IPS-20b (cell line): Measurements from ENCODE around the gene IFRD1.

Experiments
- H3K27ac ChIP-seq: one replicate; pipeline ENCODE4 v1.5.1; 2013; ENCODE audit warnings: low read length
- H3K27me3 ChIP-seq: 2 replicates; pipeline ENCODE4 v1.6.1; 2013; ENCODE audit warnings: mild to moderate bottlenecking, low read length, inconsistent platforms; ENCODE audit not compliant: insufficient read depth
- H3K36me3 ChIP-seq: 2 replicates; pipeline ENCODE4 v1.6.1; 2013; ENCODE audit warnings: low read depth, mild to moderate bottlenecking, inconsistent platforms, low read length, moderate library complexity; ENCODE audit not compliant: insufficient read depth
- H3K4me1 ChIP-seq: 2 replicates; pipeline ENCODE4 v1.6.1; 2013; ENCODE audit warnings: mild to moderate bottlenecking, control low read depth, inconsistent platforms, low read length, moderate library complexity; ENCODE audit not compliant: insufficient read depth
- H3K4me3 ChIP-seq: 2 replicates; pipeline ENCODE4 v1.5.1; 2013; ENCODE audit warnings: mild to moderate bottlenecking, low read length, inconsistent platforms
- H3K9ac ChIP-seq: 2 replicates; pipeline ENCODE4 v1.6.1; 2013; ENCODE audit warnings: low read depth, mild to moderate bottlenecking, inconsistent platforms, low read length, moderate library complexity
- H3K9me3 ChIP-seq: 2 replicates; pipeline ENCODE4 v1.6.1; 2013; ENCODE audit warnings: mild to moderate bottlenecking, low read depth, low read length, inconsistent platforms; ENCODE audit not compliant: insufficient read depth

Gene IFRD1, protein sequence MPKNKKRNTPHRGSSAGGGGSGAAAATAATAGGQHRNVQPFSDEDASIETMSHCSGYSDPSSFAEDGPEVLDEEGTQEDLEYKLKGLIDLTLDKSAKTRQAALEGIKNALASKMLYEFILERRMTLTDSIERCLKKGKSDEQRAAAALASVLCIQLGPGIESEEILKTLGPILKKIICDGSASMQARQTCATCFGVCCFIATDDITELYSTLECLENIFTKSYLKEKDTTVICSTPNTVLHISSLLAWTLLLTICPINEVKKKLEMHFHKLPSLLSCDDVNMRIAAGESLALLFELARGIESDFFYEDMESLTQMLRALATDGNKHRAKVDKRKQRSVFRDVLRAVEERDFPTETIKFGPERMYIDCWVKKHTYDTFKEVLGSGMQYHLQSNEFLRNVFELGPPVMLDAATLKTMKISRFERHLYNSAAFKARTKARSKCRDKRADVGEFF

GRCh38 chr7:112449902-112450806, at the start of gene IFRD1:
IFRD1 (plus strand) TSS chr7:112450460; CDS start chr7:112450689, 229 bp downstream.
- Histone ChIP-seq H3K27me3 (no peaks in the 10 kb centered on the region), H3K4me3 (peak within 1 kb of the TSS; percentile 96), H3K9ac (peak within 1 kb of the TSS; percentile 98), H3K36me3 (peaks cover 15% of the 10 kb centered on the region; the same call in 1 of the 2 replicates), H3K9me3 (no peaks in the 10 kb centered on the region), H3K4me1 (peaks cover 13% of the 10 kb centered on the region; the same call in 1 of the 2 replicates), H3K27ac (peak within 1 kb of the TSS; percentile 95)

DNA sequence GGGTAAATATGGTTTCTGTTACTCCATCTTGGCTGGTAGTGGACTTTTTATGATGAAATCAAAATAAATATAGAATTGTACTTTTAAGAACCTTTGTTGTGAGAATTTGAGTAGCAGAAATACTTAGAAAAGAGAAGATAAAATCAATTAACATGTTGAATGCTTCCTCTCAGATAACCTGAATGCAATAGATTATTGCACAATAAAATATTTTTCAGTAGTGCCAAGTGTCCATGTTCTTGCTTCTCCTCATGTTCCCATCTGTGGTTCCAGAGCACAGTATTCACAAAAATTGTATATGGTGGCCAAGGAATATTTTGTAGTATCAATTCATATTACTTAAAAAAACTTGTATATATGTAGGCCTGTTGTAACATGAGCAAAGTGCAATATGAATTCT, 45.9 kb upstream of the IFRD1 start:
- H3K9ac ChIP-seq, result no peak overlapping the region
- no peaks in the 10 kb centered on the region for H3K9me3 ChIP-seq
- H3K36me3 ChIP-seq, result no peaks in the 10 kb centered on the region
- no peaks in the 10 kb centered on the region for H3K4me1 ChIP-seq
- H3K4me3 ChIP-seq, result no peak overlapping the region
- H3K27me3 ChIP-seq, result no peaks in the 10 kb centered on the region
- no peak overlapping the region for H3K27ac ChIP-seq

GRCh38 chr7:112405286-112405685, 45.0 kb upstream of the IFRD1 start:
- H3K9me3 ChIP-seq, result no peaks in the 10 kb centered on the region
- H3K4me3 ChIP-seq, result no peak overlapping the region
- no peak overlapping the region for H3K9ac ChIP-seq
- no peaks in the 10 kb centered on the region for H3K27me3 ChIP-seq
- H3K27ac ChIP-seq, result no peak overlapping the region
- no peaks in the 10 kb centered on the region for H3K36me3 ChIP-seq
- no peaks in the 10 kb centered on the region for H3K4me1 ChIP-seq

- H3K27me3 ChIP-seq, result no peaks in the 10 kb centered on the region
- no peak overlapping the region for H3K4me3 ChIP-seq
- H3K36me3 ChIP-seq, result no peaks in the 10 kb centered on the region
- no peaks in the 10 kb centered on the region for H3K9me3 ChIP-seq
- H3K9ac ChIP-seq, result no peak overlapping the region
- no peak overlapping the region for H3K27ac ChIP-seq
- no peaks in the 10 kb centered on the region for H3K4me1 ChIP-seq
Measured at GRCh38 chr7:112407261-112407660, 43.0 kb upstream of the IFRD1 start.

DNA sequence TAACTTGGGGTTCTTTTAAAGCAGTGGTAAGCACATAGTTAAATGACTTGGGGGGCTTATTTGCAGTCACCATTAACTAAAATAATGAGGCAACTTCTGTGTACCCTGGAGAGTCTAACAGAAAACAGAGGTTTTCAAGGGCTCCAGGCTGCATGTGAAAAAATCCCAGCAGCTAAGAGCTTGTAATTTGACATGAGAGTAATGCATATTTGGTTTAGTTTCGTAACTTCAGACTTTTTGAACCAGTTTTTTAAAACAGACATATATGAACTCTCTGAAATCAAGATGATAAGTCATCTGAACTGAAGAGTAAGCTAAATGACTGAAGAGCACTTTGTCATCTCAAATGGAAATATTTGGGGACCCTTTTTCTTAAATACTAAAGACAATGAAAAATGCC, 40.2 kb upstream of the IFRD1 start:
- no peaks in the 10 kb centered on the region for H3K36me3 ChIP-seq
- no peak overlapping the region for H3K9ac ChIP-seq
- no peak overlapping the region for H3K27ac ChIP-seq
- no peak overlapping the region for H3K4me3 ChIP-seq
- H3K27me3 ChIP-seq, result no peaks in the 10 kb centered on the region
- no peaks in the 10 kb centered on the region for H3K9me3 ChIP-seq
- no peaks in the 10 kb centered on the region for H3K4me1 ChIP-seq

GRCh38 chr7:112411186-112411795, 39.0 kb upstream of the IFRD1 start:
- Histone ChIP-seq H3K4me1 (no peaks in the 10 kb centered on the region), H3K27me3 (no peaks in the 10 kb centered on the region), H3K4me3 (no peak overlapping the region), H3K9ac (no peak overlapping the region), H3K36me3 (no peaks in the 10 kb centered on the region), H3K9me3 (no peaks in the 10 kb centered on the region), H3K27ac (no peak overlapping the region)

DNA sequence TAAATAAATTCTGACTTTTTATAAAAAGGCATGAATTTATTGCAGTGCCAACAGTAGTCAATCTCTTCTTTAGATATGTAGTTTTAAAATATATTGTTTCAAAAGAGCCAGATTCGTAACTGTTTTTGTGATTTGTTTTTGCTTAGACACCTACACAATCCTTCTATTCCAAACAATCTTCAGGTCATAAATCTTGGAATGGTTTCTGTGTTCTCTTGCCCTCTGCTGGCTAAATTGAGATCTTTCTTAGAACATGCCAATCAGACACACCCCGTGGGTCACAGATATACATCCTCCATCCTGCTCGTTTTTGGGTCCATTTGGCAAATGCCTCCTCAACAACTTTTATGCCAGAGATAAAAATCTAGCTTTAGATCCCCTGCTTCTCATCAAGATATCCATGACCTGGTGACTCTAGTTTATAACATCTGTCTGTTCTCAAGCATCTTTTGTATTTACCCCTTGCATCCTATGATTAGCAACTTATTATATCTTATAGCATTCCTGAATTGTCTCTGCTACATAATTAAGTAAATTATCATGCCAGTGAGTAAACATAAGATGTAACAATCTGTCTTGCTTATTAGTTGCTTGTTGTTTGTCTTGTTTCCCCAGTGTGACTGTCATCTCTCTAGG, 35.3 kb upstream of the IFRD1 start:
- H3K27ac ChIP-seq, result no peak overlapping the region
- no peak overlapping the region for H3K9ac ChIP-seq
- no peaks in the 10 kb centered on the region for H3K4me1 ChIP-seq
- H3K4me3 ChIP-seq, result no peak overlapping the region
- peaks cover 3% of the 10 kb centered on the region; the same call in 1 of the 2 replicates for H3K9me3 ChIP-seq
- no peaks in the 10 kb centered on the region for H3K27me3 ChIP-seq
- H3K36me3 ChIP-seq, result no peaks in the 10 kb centered on the region

- H3K9ac ChIP-seq, result no peak overlapping the region
- H3K27ac ChIP-seq, result no peak overlapping the region
- H3K4me3 ChIP-seq, result no peak overlapping the region
- no peaks in the 10 kb centered on the region for H3K4me1 ChIP-seq
- H3K36me3 ChIP-seq, result no peaks in the 10 kb centered on the region
- no peaks in the 10 kb centered on the region for H3K27me3 ChIP-seq
- peaks cover 3% of the 10 kb centered on the region; the same call in 1 of the 2 replicates for H3K9me3 ChIP-seq
Measured at GRCh38 chr7:112416127-112416526, 34.1 kb upstream of the IFRD1 start.

DNA sequence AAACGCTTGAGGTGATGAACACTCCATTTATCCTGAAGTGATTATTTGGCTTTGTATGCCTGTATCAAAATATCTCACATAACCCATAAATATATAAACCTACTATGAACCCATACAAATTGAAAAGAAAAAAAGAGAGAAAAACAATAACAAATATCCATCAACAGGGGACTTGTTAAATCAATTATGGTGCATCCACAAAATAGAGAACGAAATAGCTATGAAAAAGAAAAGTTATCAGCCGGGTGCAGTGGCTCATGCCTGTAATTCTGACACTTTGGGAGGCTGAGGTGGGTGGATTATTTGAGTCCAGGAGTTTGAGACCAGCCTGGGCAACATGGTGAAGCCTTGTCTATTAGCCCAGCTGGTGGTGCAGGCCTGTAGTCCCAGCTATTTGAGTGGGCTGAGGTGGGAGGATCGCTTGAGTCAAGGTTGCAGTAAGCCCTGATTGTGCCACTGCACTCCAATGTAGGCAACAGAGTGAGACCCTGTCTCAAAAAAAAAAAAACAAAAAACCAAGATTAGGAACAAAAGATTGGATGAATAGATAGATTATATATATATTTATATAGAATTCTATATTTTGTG, 30.6 kb upstream of the IFRD1 start:
- H3K9me3 ChIP-seq, result peaks cover 3% of the 10 kb centered on the region; the same call in 1 of the 2 replicates
- H3K9ac ChIP-seq, result no peak overlapping the region
- H3K4me3 ChIP-seq, result no peak overlapping the region
- no peaks in the 10 kb centered on the region for H3K36me3 ChIP-seq
- H3K27ac ChIP-seq, result no peak overlapping the region
- peaks cover 24% of the 10 kb centered on the region for H3K4me1 ChIP-seq
- H3K27me3 ChIP-seq, result no peaks in the 10 kb centered on the region

GRCh38 chr7:112420236-112420861, 29.9 kb upstream of the IFRD1 start:
- H3K4me1 ChIP-seq, result peaks cover 24% of the 10 kb centered on the region
- H3K9ac ChIP-seq, result no peak overlapping the region; the same call in 1 of the 2 replicates
- H3K27ac ChIP-seq, result no peak overlapping the region
- H3K27me3 ChIP-seq, result no peaks in the 10 kb centered on the region
- no peaks in the 10 kb centered on the region for H3K36me3 ChIP-seq
- H3K4me3 ChIP-seq, result no peak overlapping the region
- H3K9me3 ChIP-seq, result peaks cover 3% of the 10 kb centered on the region; the same call in 1 of the 2 replicates
